Activated T-cell treated with anti-CD3 and anti-CD28 coated beads for 4 hours (primary cell): ENCODE results near the gene RARG.
"Not testable (repeated sequence)": the region's sequence is repeated elsewhere in the genome, so short reads cannot be mapped to it uniquely, and the experiment has no call there.

ENCODE experiments used
- DNase-seq: peaks from one replicate; pipeline ENCODE4 v3.0.0-alpha.2; 2020

Gene RARG

GRCh38 chr12:53205747-53206419, 26.1 kb downstream of the RARG start:
- DNase-seq = no peak

DNA sequence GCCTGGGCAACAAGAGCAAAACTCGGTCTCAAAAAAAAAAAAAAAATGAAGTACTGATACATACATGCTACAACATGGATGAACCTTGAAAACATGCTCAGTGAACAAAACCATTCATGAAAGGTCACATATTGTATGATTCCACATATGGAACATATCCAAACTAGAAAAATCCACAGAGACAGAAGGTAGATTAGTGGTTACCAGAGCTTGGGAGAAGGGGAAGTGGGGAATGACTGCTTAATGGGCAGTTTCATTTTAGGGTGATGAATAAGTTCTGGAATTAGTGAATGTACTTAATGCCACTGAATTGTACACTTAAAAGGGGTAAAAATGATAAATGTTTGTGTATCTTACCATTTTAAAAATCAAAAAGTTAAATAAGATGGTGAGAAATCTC, 27.7 kb downstream of the RARG start:
- DNase-seq = no peak

DNA sequence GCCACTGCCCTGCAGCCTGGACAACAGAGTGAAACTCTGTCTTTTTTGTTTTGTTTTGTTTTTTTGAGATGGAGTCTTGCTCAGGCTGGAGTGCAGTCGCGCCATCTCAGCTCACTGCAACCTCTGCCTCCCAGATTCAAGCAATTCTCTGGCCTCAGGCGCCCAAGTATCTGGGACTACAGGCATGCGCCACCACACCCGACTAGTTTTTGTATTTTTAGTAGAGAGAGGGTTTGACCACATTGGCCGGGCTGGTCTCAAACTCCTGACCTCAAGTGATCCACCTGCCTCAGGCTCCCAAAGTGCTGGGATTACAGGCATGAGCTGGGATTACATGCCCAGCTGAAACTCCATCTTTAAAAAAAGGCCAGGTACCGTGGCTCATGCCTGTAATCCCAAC, 29.7 kb downstream of the RARG start:
- DNase-seq = not testable (repeated sequence)

GRCh38 chr12:53201639-53202038, 30.4 kb downstream of the RARG start:
- no peak for DNase-seq

DNA sequence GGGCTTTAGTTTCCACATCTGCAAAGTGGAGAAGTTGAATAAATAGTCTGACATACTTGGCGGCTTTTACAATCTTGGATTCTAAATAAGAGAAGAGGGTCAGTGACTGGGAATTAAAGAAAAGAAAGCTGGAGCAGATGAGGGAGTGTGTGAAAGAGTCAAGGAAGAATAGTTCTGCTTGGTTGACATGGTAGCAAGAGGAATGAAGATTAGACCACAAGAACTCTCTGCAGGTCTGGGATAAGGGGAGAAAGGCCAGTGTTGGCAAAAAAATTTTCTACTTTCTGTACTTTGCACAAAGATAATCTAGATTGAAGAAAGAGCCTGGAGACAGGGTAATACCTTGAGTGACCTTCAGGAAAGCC, 30.9 kb downstream of the RARG start:
- no peak for DNase-seq

- DNase-seq = no peak
These were observed 31.4 kb downstream of the RARG start for GRCh38 chr12:53200458-53201176.

DNA sequence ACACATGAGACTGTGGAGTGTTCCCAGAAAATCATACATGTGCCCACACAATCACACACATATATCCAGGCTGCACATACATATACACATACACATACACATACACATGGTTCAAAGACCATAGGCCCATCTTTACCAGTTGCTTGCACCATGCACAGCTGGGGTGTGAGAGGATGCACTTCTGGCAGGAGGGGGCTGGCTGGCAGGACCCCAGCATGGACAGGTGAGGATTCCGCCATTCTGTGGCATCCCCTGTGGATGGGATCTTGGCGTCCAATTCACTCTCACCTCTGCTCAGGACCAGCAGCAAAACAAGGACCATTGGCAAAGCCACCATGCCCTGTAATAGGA, 31.9 kb downstream of the RARG start:
- DNase-seq = no peak

DNA sequence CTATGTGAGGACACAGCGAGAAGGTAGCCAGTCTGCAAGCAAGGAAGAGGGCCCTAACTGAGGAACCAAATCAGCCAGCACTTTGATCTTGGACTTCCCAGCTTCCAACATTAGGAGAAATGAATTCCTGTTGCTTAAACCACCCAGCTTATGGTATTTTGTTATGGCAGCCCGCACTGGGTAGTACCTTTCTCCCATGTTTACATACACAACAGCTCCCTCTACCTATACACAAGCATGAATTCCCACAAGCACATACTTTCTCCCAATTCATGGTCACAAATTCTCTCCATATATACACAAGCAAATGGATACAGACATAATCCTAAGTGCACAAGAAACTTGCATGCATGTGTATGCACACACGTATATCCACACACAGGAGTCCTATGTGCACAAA, 32.3 kb downstream of the RARG start:
- no peak for DNase-seq

GRCh38 chr12:53198486-53199110, 33.4 kb downstream of the RARG start:
- no peak for DNase-seq

- DNase-seq = no peak
These were observed 34.9 kb downstream of the RARG start for GRCh38 chr12:53197011-53197640.

GRCh38 chr12:53196486-53196885, 35.5 kb downstream of the RARG start:
- no peak for DNase-seq

GRCh38 chr12:53195516-53196420, 36.2 kb downstream of the RARG start:
- DNase-seq = no peak

DNA sequence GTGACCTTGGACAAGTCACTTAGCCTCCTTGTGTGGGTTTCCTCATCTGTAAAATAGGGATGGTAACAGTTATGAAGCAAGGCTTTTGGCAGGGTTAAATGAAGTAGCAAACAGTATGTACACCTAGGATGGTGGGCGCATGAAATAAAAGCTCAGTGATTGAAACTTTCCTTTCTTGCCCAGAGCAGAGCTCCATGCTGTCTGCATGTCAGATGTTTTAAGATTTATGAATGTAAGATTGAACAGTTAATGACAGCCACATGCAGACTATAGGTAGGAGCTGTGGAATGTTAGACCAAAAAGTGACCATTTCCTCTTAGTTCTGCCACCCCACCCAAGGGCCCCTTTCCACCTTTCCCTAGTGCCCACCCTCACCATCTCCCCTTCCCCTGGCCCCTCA, 37.0 kb downstream of the RARG start:
- DNase-seq = no peak

- no peak for DNase-seq
These were observed 37.9 kb downstream of the RARG start for GRCh38 chr12:53193985-53194716.

DNA sequence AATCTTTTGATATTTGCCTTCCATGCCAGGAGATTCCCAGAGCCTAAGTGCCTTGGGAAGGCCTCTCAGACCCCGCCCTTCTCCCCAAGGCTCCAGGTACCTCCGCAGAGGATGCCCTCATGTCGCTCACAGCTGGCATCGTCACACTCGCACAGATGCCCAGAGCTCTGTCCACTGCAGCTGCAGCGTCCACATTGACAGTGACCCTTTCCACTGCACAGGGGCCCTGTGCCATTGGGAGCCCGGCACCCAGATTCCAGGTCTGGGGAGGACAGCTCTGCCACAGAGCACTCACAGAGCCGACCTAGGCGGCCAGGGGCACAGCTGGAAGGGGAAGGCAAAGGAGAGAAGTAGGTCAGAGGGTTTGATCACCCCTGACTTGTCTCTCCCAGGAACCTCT, 39.0 kb downstream of the RARG start:
- DNase-seq = no peak

DNA sequence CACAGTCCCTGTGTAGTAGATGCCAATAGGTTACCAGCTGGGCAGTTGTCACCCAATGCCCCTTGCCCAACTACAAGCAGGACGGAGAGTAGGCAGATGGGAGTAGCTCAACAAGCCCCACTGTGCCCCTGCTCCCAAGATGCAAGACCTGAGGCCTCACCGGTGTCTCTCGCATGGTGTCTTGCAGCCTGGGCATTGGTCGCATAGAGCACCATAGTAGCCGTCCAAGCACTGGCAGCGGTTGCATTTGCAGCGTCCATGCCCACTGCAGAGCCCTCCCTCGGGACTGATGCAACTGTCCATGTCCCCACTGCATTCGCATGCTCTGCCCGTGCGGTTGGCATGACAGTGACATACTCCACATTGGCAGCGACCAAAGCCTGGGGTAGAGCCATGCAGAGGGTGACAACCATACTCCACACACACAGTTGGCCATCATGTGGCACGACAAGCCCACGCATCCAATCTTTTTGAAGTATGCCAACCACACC, 39.4 kb downstream of the RARG start:
- DNase-seq = no peak

DNA sequence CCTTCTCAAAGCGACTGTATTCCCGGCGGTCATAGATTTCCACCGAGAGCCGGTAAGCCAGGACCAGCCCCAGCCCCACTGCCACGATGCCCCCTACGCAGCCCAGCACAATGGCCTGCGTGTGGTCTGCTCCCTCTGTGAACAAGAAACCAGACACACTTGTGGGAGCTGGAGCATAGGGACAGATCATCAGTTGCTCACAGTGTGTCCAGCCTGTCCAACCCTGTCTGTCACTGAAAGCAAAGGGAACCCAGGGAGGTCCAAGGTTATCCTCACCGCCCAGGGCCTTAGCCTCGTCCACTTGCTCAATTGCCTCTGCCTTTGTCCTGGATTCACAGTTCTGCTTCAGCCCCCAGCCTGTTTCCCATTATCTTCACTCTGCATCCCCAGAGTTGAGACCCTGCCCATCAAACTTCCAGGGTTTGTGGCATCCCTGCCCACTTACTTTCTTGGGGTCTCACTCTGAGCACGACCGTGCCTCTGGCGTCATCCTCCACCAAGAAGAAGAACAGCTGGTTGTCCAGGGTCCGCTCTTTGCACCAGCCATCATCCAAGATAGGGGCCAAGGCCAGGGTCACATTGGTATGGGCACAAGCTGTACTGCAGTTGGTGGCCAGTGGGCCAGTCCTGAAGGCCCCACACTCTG, 40.0 kb downstream of the RARG start:
- DNase-seq = no peak

- no peak for DNase-seq
These were observed 40.7 kb downstream of the RARG start for GRCh38 chr12:53191096-53191884.

DNA sequence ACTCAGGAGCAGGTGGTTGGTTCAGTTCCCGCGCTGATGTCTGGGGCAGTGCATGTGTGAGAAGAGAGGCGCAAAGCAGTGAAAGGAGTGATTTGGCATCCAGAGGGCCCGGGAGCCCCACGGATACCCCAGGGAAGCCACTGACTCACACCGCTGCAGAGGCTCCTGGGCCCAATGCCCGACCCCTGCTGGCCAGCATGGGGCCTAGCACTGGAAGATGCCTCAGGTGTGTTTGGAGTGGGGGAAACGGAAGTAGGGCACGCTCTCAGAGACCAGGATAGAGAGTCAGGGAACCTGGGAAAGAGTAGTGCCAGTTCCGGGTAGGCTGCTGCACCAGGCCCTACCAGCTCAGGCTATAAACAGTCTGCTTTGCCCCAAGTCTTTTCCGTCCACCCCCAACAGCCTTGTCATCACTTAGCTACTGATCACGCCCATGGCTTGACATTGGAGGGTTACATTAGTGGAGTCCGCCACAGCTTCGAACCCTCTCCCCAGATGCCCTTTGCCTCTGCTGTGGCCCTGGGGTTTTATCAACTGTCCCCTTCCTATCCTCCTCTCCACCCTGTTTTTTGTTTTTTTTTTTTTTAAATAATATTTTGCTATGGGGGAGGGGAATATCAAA, 41.8 kb downstream of the RARG start:
- peak; percentile 29 for DNase-seq
